H1 (cell line): ENCODE data around the gene APOA1. TPM values are rescaled to one million over a fixed set of nuclear protein-coding genes. Genes with fewer than 3 reads are reported as not detected.

Experiments
- CTCF ChIA-PET: fragments of 300-600 bp; sonication (Branson Sonifier 250); formaldehyde crosslinking; loops from one replicate; lab custom pipeline; 2021; ENCODE audit not compliant: partially characterized antibody; lab: Charles Lee
- POLR2A ChIA-PET: fragments of 300-600 bp; sonication (Branson Sonifier 250); formaldehyde crosslinking; loops from one replicate; lab custom pipeline; 2021; ENCODE audit warnings: inconsistent platforms; ENCODE audit not compliant: partially characterized antibody; lab: Charles Lee
- DNase-seq, 2 experiments: peaks; one replicate each; pipeline versions ENCODE4 v3.0.0 to v3.0.0-alpha.2; 2010 to 2022; ENCODE audit warnings: low spot score in 2 of 2, low read depth in 1 of 2, mixed read lengths in 1 of 2
- FAIRE-seq: peaks from 2 replicates; lab custom pipeline; 2011; peaks lifted over from hg19 to GRCh38; lab: Jason Lieb, UNC
- H2AFZ ChIP-seq: 2 replicates; pipeline ENCODE4 v1.8.1; 2012; ENCODE audit warnings: low read length, inconsistent platforms
- H2AK5ac ChIP-seq: 2 replicates; pipeline ENCODE4 v1.6.1; 2013; ENCODE audit warnings: low read depth, low read length
- H2BK120ac ChIP-seq: replicated peaks from 2 replicates; pipeline ENCODE3; 2013; ENCODE audit warnings: low read depth, low read length, inconsistent platforms
- H2BK12ac ChIP-seq: 2 replicates; pipeline ENCODE4 v1.6.1; 2013; ENCODE audit warnings: low read depth, low read length
- H2BK15ac ChIP-seq: 2 replicates; pipeline ENCODE4 v1.6.1; 2013; ENCODE audit warnings: low read length
- H2BK20ac ChIP-seq: 2 replicates; pipeline ENCODE4 v1.6.1; 2013; ENCODE audit warnings: low read length
- H2BK5ac ChIP-seq: 2 replicates; pipeline ENCODE4 v1.6.1; 2013; ENCODE audit warnings: low read depth, low read length
- H3K14ac ChIP-seq: 2 replicates; pipeline ENCODE4 v1.6.1; 2013; ENCODE audit warnings: inconsistent platforms; ENCODE audit not compliant: insufficient read length
- H3K18ac ChIP-seq: 2 replicates; pipeline ENCODE4 v1.6.1; 2013; ENCODE audit warnings: low read length; ENCODE audit errors: extremely low read depth
- H3K23ac ChIP-seq: 2 replicates; pipeline ENCODE4 v1.6.1; 2013; ENCODE audit warnings: inconsistent platforms; ENCODE audit not compliant: insufficient read length
- H3K23me2 ChIP-seq: 2 replicates; pipeline ENCODE4 v1.6.1; 2013; ENCODE audit warnings: low read depth, low read length
- H3K27ac ChIP-seq: 2 replicates; pipeline ENCODE4 v1.6.1; 2011; ENCODE audit warnings: low read depth, low read length, inconsistent platforms
- H3K27me3 ChIP-seq, 4 experiments: replicated peaks in 1 of 4; 1 replicate in 1 of 4; 2 replicates in 3 of 4; pipeline versions ENCODE4 v1.6.1 to v1.8.1; 2011 to 2013; ENCODE audit warnings: low read length in 3 of 4, mild to moderate bottlenecking in 3 of 4, inconsistent platforms in 2 of 4, mixed read lengths in 2 of 4, moderate library complexity in 1 of 4; ENCODE audit not compliant: control insufficient read depth in 3 of 4, insufficient read depth in 3 of 4; ENCODE audit errors: extremely low read depth in 1 of 4
- H3K36me3 ChIP-seq, 4 experiments: 2 replicates each; pipeline versions ENCODE4 v1.6.1 to v1.8.1; 2011 to 2013; ENCODE audit warnings: mild to moderate bottlenecking in 4 of 4, low read length in 3 of 4, moderate library complexity in 2 of 4, control low read depth in 1 of 4, inconsistent platforms in 1 of 4; ENCODE audit not compliant: insufficient read depth in 4 of 4, control insufficient read depth in 2 of 4
- H3K4ac ChIP-seq: replicated peaks from 2 replicates; pipeline ENCODE3; 2013; ENCODE audit warnings: low read length, low read depth, mixed read lengths, inconsistent platforms; ENCODE audit not compliant: insufficient read length
- H3K4me1 ChIP-seq, 4 experiments: replicated peaks in 1 of 4; 1 replicate in 1 of 4; 2 replicates in 3 of 4; pipeline versions ENCODE4 v1.6.1 to v1.8.1; 2011 to 2013; ENCODE audit warnings: low read length in 3 of 4, inconsistent platforms in 2 of 4, mixed read lengths in 1 of 4; ENCODE audit not compliant: insufficient read depth in 4 of 4, control insufficient read depth in 3 of 4
- H3K4me2 ChIP-seq, 2 experiments: 2 replicates each; pipeline versions ENCODE4 v1.6.1 to v1.8.1; 2011 to 2013; ENCODE audit warnings: low read depth in 2 of 2, low read length in 2 of 2, control low read depth in 1 of 2, inconsistent platforms in 1 of 2, mild to moderate bottlenecking in 1 of 2; ENCODE audit not compliant: insufficient read depth in 1 of 2
- H3K4me3 ChIP-seq, 4 experiments: fragments of 200-600, 300-600 bp in 1 of 4; sonication (generic), shearing (Covaris generic), sonication (Bioruptor Twin) in 1 of 4; 2 replicates each; pipeline versions ENCODE4 v1.5.1 to v1.8.1; 2011 to 2016; ENCODE audit warnings: low read length in 4 of 4, low read depth in 3 of 4, control low read depth in 2 of 4, inconsistent platforms in 2 of 4, mild to moderate bottlenecking in 2 of 4, mixed read lengths in 1 of 4, moderate library complexity in 1 of 4; ENCODE audit not compliant: insufficient read depth in 2 of 4; ENCODE audit errors: extremely low read depth in 1 of 4
- H3K56ac ChIP-seq: replicated peaks from 2 replicates; pipeline ENCODE3; 2013; ENCODE audit warnings: low read depth, mild to moderate bottlenecking, mixed read lengths, low read length, inconsistent platforms; ENCODE audit not compliant: insufficient read length
- H3K79me1 ChIP-seq: 2 replicates; pipeline ENCODE4 v1.6.1; 2013; ENCODE audit warnings: low read depth, low read length, control low read depth
- H3K79me2 ChIP-seq, 2 experiments: 2 replicates each; pipeline versions ENCODE4 v1.6.1 to v1.8.1; 2012 to 2013; ENCODE audit warnings: low read length in 2 of 2, mild to moderate bottlenecking in 2 of 2, inconsistent platforms in 1 of 2; ENCODE audit not compliant: insufficient read depth in 2 of 2, control insufficient read depth in 1 of 2
- H3K9ac ChIP-seq, 4 experiments: replicated peaks in 1 of 4; 1 replicate in 1 of 4; 2 replicates in 3 of 4; pipeline versions ENCODE4 v1.6.1 to v1.8.1; 2011 to 2013; ENCODE audit warnings: low read depth in 3 of 4, low read length in 3 of 4, control low read depth in 2 of 4, mild to moderate bottlenecking in 2 of 4, moderate library complexity in 2 of 4, inconsistent platforms in 1 of 4; ENCODE audit errors: extremely low read depth in 1 of 4
- H3K9me3 ChIP-seq, 2 experiments: 2 replicates each; pipeline versions ENCODE4 v1.6.1 to v1.8.1; 2012 to 2013; ENCODE audit warnings: mild to moderate bottlenecking in 2 of 2, moderate library complexity in 2 of 2, control low read depth in 1 of 2, inconsistent platforms in 1 of 2, low read depth in 1 of 2, low read length in 1 of 2, mixed read lengths in 1 of 2; ENCODE audit not compliant: insufficient read depth in 2 of 2
- H4K20me1 ChIP-seq, 2 experiments: replicated peaks in 1 of 2; 2 replicates each; pipeline versions ENCODE3 to v1.8.1; 2011 to 2013; ENCODE audit warnings: inconsistent platforms in 2 of 2, low read length in 2 of 2, mild to moderate bottlenecking in 1 of 2; ENCODE audit not compliant: insufficient read depth in 2 of 2, control insufficient read depth in 1 of 2
- H4K5ac ChIP-seq: 2 replicates; pipeline ENCODE4 v1.6.1; 2013; ENCODE audit warnings: low read length, low read depth, mixed read lengths, inconsistent platforms; ENCODE audit not compliant: insufficient read length
- H4K8ac ChIP-seq: 2 replicates; pipeline ENCODE4 v1.8.0; 2013; ENCODE audit warnings: mild to moderate bottlenecking, moderate library complexity, low read length, inconsistent platforms; ENCODE audit not compliant: insufficient read depth; ENCODE audit errors: extremely low read depth
- H4K91ac ChIP-seq: replicated peaks from 2 replicates; pipeline ENCODE3; 2013; ENCODE audit warnings: low read length, mixed read lengths, inconsistent platforms; ENCODE audit not compliant: insufficient read length
- BCL11A ChIP-seq, 2 experiments: IDR thresholded peaks; one replicate each; pipeline ENCODE4 v1.6.1; 2011; ENCODE audit warnings: low read depth in 2 of 2, low read length in 2 of 2, mild to moderate bottlenecking in 2 of 2
- CBX5 ChIP-seq: fragments of 300-800, 300-1000 bp; sonication (generic); IDR thresholded peaks from 2 replicates; pipeline ENCODE4 v1.7.1; 2016; ENCODE audit warnings: antibody characterized with exemption, low read length, low read depth
- CEBPB ChIP-seq: IDR thresholded peaks from 2 replicates; pipeline ENCODE4 v1.6.1; 2012; ENCODE audit warnings: low read depth, low read length
- EGR1 ChIP-seq: IDR thresholded peaks from 2 replicates; pipeline ENCODE4 v1.6.1; 2011; ENCODE audit warnings: low read depth, low read length, borderline replicate concordance
- HDAC6 ChIP-seq: IDR thresholded peaks from one replicate; pipeline ENCODE4 v1.7.1; 2012; ENCODE audit warnings: low read depth, mild to moderate bottlenecking, inconsistent platforms, low read length, moderate library complexity
- KDM1A ChIP-seq: fragments of 200-600, 300-600 bp; sonication (generic); IDR thresholded peaks from 2 replicates; pipeline ENCODE4 v1.7.1; 2016; ENCODE audit warnings: mild to moderate bottlenecking, low read length, borderline replicate concordance
- NRF1 ChIP-seq: IDR thresholded peaks from 2 replicates; pipeline ENCODE4 v1.6.1; 2011; ENCODE audit warnings: mild to moderate bottlenecking, low read depth, low read length, improper control_type of control experiment
- POLR2A ChIP-seq, 2 experiments: IDR thresholded peaks; 1 replicate in 1 of 2; 2 replicates in 1 of 2; pipeline ENCODE4 v1.6.1; 2011; ENCODE audit warnings: low read depth in 2 of 2, low read length in 2 of 2, mild to moderate bottlenecking in 2 of 2; ENCODE audit errors: control extremely low read depth in 1 of 2
- POU5F1 ChIP-seq: IDR thresholded peaks from 2 replicates; pipeline ENCODE4 v1.6.1; 2011; ENCODE audit warnings: low read depth, mild to moderate bottlenecking, low read length, moderate library complexity
- SAP30 ChIP-seq: fragments of 300-600 bp; sonication (generic); IDR thresholded peaks from 2 replicates; pipeline ENCODE4 v1.7.1; 2012; ENCODE audit warnings: low read length, moderate library complexity, mild to moderate bottlenecking, inconsistent platforms; ENCODE audit not compliant: insufficient read depth, insufficient replicate concordance
- SIRT6 ChIP-seq: IDR thresholded peaks from one replicate; pipeline ENCODE4 v1.7.1; 2012; ENCODE audit warnings: low read length, inconsistent platforms
- SP4 ChIP-seq: IDR thresholded peaks from 2 replicates; pipeline ENCODE4 v1.6.1; 2012; ENCODE audit warnings: low read length, inconsistent platforms
- WGBS, 2 experiments: shearing (Covaris generic) in 1 of 2; methylation state at CpG; one replicate each; pipeline versions ENCODE4 v1.1.6 to v1.1.7; 2013 to 2015; ENCODE audit warnings: low lambda C conversion rate in 2 of 2, mixed read lengths in 2 of 2, inconsistent platforms in 1 of 2, low coverage in 1 of 2, missing lambda C conversion rate in 1 of 2; ENCODE audit not compliant: insufficient replicate concordance in 2 of 2, insufficient coverage in 1 of 2, insufficient read length in 1 of 2; ENCODE audit errors: extremely low coverage in 1 of 2, missing lambda C conversion rate in 1 of 2; 5-methylcytosine and 5-hydroxymethylcytosine counted together
- polyA plus RNA-seq, 7 experiments: library from polyadenylated mRNA; depleted of rRNA in 3 of 7; stranded (reverse) in 5 of 7; unstranded in 2 of 7; fragments of >200 nt in 5 of 7; fragments of 200-250 nt in 2 of 7; gene quantifications; 1 replicate in 5 of 7; 2 replicates in 1 of 7; 4 replicates in 1 of 7; pipeline versions ENCODE4 v1.2.1 to v1.2.3, GENCODE V29; 2011 to 2013; ENCODE audit warnings: missing spikeins in 2 of 7, mixed read lengths in 2 of 7
- total RNA-seq: library from RNA; stranded (reverse); fragmentation: NEBNext Ultra II Directional; extraction: Animal tissue kit (Norgen Biotek cat#: 25700); gene quantifications from 2 replicates; pipeline ENCODE4 v1.2.1, GENCODE V29; 2021

The APOA1 gene
- total and polyA plus RNA-seq, 2 of the 8 experiments (the other 6 are each of a cell fraction or from before 2014, with no cell fraction given) = 0.80 TPM; not detected in 1

DNA sequence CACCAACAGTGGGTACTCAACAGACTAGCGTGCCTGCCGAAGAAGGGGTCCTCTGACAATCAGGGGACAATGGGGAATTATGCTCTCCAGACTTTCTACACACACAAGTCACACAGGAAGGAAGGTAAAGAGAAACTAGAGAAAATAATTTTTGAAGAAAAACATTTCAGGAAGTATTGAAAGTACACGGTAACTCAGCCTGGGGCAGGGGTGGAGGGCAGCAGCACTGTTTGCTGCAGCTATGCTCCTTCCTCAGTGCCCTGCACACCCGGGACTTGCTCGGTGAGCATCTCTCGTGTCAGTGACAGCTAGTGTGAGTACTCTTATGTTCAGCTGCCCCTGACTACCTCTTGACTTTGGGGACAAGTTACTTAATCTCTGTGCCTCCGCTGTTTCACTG lies 18.0 kb upstream of the APOA1 start:
- WGBS, 2 experiments = 89% methylated on average over 7 of the region's 7 CpGs; no CpG with 5 or more reads in 1 of the 2 experiments
- Histone ChIP-seq H2BK20ac (no peak overlapping the region), H3K4ac (no peak overlapping the region), H3K27me3 (no peaks in the 10 kb centered on the region), H3K23me2 (no peaks in the 10 kb centered on the region), H2BK12ac (no peak overlapping the region), H2BK5ac (no peak overlapping the region), H3K4me3 (no peak overlapping the region), H3K27ac (no peak overlapping the region), H3K23ac (no peak overlapping the region), H4K5ac (no peak overlapping the region), H3K4me2 (no peak overlapping the region), H3K79me2 (no peaks in the 10 kb centered on the region), H3K9ac (no peak overlapping the region), H3K56ac (no peak overlapping the region), H3K36me3 (peaks cover 4 to 23% (median 13%) of the 10 kb centered on the region in 4 experiments; a peak in 7 of 8 replicates), H2BK15ac (no peak overlapping the region), H4K91ac (no peak overlapping the region), H3K18ac (no peak overlapping the region), H3K14ac (no peak overlapping the region), H2AFZ (no peak overlapping the region), H3K9me3 (no peaks in the 10 kb centered on the region), H3K4me1 (no peaks in the 10 kb centered on the region), H2AK5ac (no peak overlapping the region), H3K79me1 (no peaks in the 10 kb centered on the region), H4K20me1 (peaks cover 0 to 5% of the 10 kb centered on the region in 2 experiments), H4K8ac (no peak overlapping the region), H2BK120ac (no peak overlapping the region)
- TF ChIP-seq SAP30 = no peak
- no peak for TF ChIP-seq BCL11A (IDR thresholded peaks at IDR 0.05; ENCODE audit: low read depth in 2 of 2, low read length in 2 of 2)
- TF ChIP-seq SP4 = no peak
- no peak for TF ChIP-seq NRF1
- no peak for TF ChIP-seq POLR2A (IDR thresholded peaks at IDR 0.05; ENCODE audit: control extremely low read depth in 1 of 2, low read depth in 2 of 2, low read length in 2 of 2)
- no peak for TF ChIP-seq EGR1
- no peak for TF ChIP-seq SIRT6
- no peak for TF ChIP-seq KDM1A
- no peak for TF ChIP-seq CBX5
- TF ChIP-seq CEBPB = no peak
- no peak for TF ChIP-seq POU5F1
- TF ChIP-seq HDAC6 = no peak
- ChIA-PET POLR2A (no interaction called here), CTCF (interaction anchor here (0.6 to 1.3 kb wide), 5 partner anchors 9 to 346 kb away, joined by 3 to 8 read pairs (median 4); no protein-coding TSS in a partner anchor)
- FAIRE-seq (no peak), DNase-seq (no peak)
